Transverse colon (tissue), 4 donors: ENCODE data around the gene RBM20. TPM values are rescaled to one million over a fixed set of nuclear protein-coding genes. Genes with fewer than 3 reads are reported as not detected.

Experiments used
- DNase-seq: peaks from one replicate; pipeline ENCODE4 v3.0.0-alpha.2; 2019
- H3K27ac ChIP-seq, 4 donors: fragments of 200-600 bp; sonication (generic); 2 replicates each; pipeline ENCODE4 v1.5.1; 2016 to 2018; ENCODE audit warnings: inconsistent platforms in 4 of 4
- H3K27me3 ChIP-seq: fragments of 200-600 bp; sonication (generic); 2 replicates; pipeline ENCODE4 v1.5.1; 2017; ENCODE audit warnings: inconsistent platforms
- H3K36me3 ChIP-seq, 4 donors: fragments of 200-600 bp; sonication (generic); 2 replicates each; pipeline ENCODE4 v1.5.1; 2017 to 2019; ENCODE audit warnings: inconsistent platforms in 4 of 4
- H3K4me1 ChIP-seq, 4 donors: fragments of 200-600 bp; sonication (generic); 2 replicates each; pipeline ENCODE4 v1.5.1; 2017 to 2020; ENCODE audit warnings: inconsistent platforms in 4 of 4
- H3K4me3 ChIP-seq, 4 donors: fragments of 200-600 bp; sonication (generic); 1 replicate in 1 of 4; 2 replicates in 3 of 4; pipeline versions ENCODE4 v1.5.1 to v1.6.1; 2017 to 2019; ENCODE audit warnings: inconsistent platforms in 4 of 4
- H3K9me3 ChIP-seq, 2 donors: fragments of 200-600 bp; sonication (generic); 2 replicates each; pipeline ENCODE4 v1.5.1; 2017 to 2019; ENCODE audit warnings: inconsistent platforms in 2 of 2
- CTCF ChIP-seq, 5 experiments: fragments of 200-600 bp in 3 of 5; fragments of 450-650 bp in 2 of 5; sonication (generic) in 3 of 5; IDR thresholded peaks; 1 replicate in 2 of 5; 2 replicates in 3 of 5; pipeline ENCODE4 v1.5.1; 2016 to 2017; ENCODE audit warnings: antibody characterized with exemption in 5 of 5, inconsistent platforms in 3 of 5, mild to moderate bottlenecking in 2 of 5, moderate library complexity in 1 of 5
- EP300 ChIP-seq: sonication (generic); formaldehyde crosslinking; IDR thresholded peaks from one replicate; pipeline ENCODE4 v1.6.1; 2017; ENCODE audit warnings: antibody characterized with exemption, low read depth
- POLR2A ChIP-seq: fragments of 450-650 bp; IDR thresholded peaks from one replicate; pipeline ENCODE4 v1.6.1; 2016; ENCODE audit warnings: antibody characterized with exemption, mild to moderate bottlenecking, moderate library complexity
- POLR2AphosphoS5 ChIP-seq, 3 donors: sonication (generic); formaldehyde crosslinking; IDR thresholded peaks; one replicate each; pipeline ENCODE4 v1.6.1; 2016; ENCODE audit warnings: antibody characterized with exemption in 3 of 3
- WGBS, 2 donors: methylation state at CpG; one replicate each; pipeline ENCODE4 v1.1.5; 2018; ENCODE audit warnings: low coverage in 1 of 2; 5-methylcytosine and 5-hydroxymethylcytosine counted together
- in situ Hi-C, 4 donors: fragments of 200-750 bp; cut with MboI; loops; one replicate each; pipeline versions ENCODE4 v1.15.0 to v1.15.1; 2017; ENCODE audit warnings: low sequenced_read_pairs in 3 of 4, low pct_ligation_motif_present in 1 of 4, low pct_unique_long_range_greater_than_20kb in 1 of 4
- intact Hi-C: fragments of 100-400 bp; cut with DNase I; formaldehyde crosslinking; loops from one replicate; pipeline ENCODE4 v1.15.1; 2023; ENCODE audit warnings: low total_unique reads
- total RNA-seq, 4 donors: library from RNA; depleted of rRNA; stranded (reverse); fragments of >200 nt; gene quantifications; one replicate each; pipeline ENCODE4 v1.1.0, GENCODE V29; 2016

Gene RBM20
- total RNA-seq = 10 to 100 TPM in 1 of 4 donors, 1 to 10 TPM in 3; 1.2 to 10.5 (median 2.9) TPM

- WGBS, 2 donors = 0 to 2% methylated on average over 3 to 69 of the region's 106 CpGs
- Histone ChIP-seq H3K36me3 (no peaks in the 10 kb centered on the region), H3K27ac (peak within 1 kb of the TSS; percentile 6 to 77 (median 66)), H3K4me3 (peak within 1 kb of the TSS; percentile 21 to 60 (median 48)), H3K9me3 (no peaks in the 10 kb centered on the region), H3K27me3 (peaks cover 87% of the 10 kb centered on the region), H3K4me1 (peaks cover 8 to 24% (median 18%) of the 10 kb centered on the region in 4 donors)
- intact Hi-C loops (no loop called here), in situ Hi-C loops (no loop called here)
- DNase-seq = peak; percentile 9
- TF ChIP-seq CTCF (IDR thresholded peaks at IDR 0.05) (no peak), POLR2A (no peak), POLR2AphosphoS5 (IDR thresholded peaks at IDR 0.05) (no peak), EP300 (no peak)
These were observed at the start of gene RBM20 for GRCh38 chr10:110643653-110644597. Gene RBM20, plus strand, starts transcription at chr10:110644336. Its CDS starts 119 bp downstream, at chr10:110644455.

GRCh38 chr10:110597476-110597875 lies 46.7 kb upstream of the RBM20 start:
- no peaks in the 10 kb centered on the region for H3K27me3 ChIP-seq
- 90 to 95% methylated on average over 2 of the region's 2 CpGs for WGBS, 2 donors
- in situ Hi-C loops (loop anchor here in 1 of 4 donors (25.0 kb wide), 1 partner anchor 315 kb away; the partner anchor contains the start of genes BBIP1 and SHOC2), intact Hi-C loops (no loop called here)
- no peak overlapping the region for H3K27ac ChIP-seq
- peaks cover 0 to 57% (median 18%) of the 10 kb centered on the region in 4 donors for H3K36me3 ChIP-seq
- H3K9me3 ChIP-seq = no peaks in the 10 kb centered on the region
- no peaks in the 10 kb centered on the region for H3K4me1 ChIP-seq
- H3K4me3 ChIP-seq = no peak overlapping the region
- no peak for DNase-seq
- no peak for TF ChIP-seq CTCF (IDR thresholded peaks at IDR 0.05)
- no peak for TF ChIP-seq POLR2A
- TF ChIP-seq EP300 = no peak
- no peak for TF ChIP-seq POLR2AphosphoS5 (IDR thresholded peaks at IDR 0.05)

- Histone ChIP-seq H3K4me3 (no peak overlapping the region), H3K27ac (no peak overlapping the region), H3K36me3 (peaks cover 0 to 69% (median 26%) of the 10 kb centered on the region in 4 donors), H3K27me3 (no peaks in the 10 kb centered on the region), H3K4me1 (no peaks in the 10 kb centered on the region), H3K9me3 (no peaks in the 10 kb centered on the region)
- in situ Hi-C loops (loop anchor here (10.0 to 25.0 kb wide), 4 partner anchors 74 to 1537 kb away; partner anchors contain the start of genes BBIP1 (in 1 of the 4) and SHOC2 (in 1 of the 4)), intact Hi-C loops (no loop called here)
- no peak for DNase-seq
- no peak for TF ChIP-seq POLR2A
- TF ChIP-seq CTCF (IDR thresholded peaks at IDR 0.05) = peak; percentile 32 to 46 (median 43)
- 56 to 77% methylated on average over 2 of the region's 2 CpGs for WGBS, 2 donors
These were observed 43.5 kb upstream of the RBM20 start for GRCh38 chr10:110600487-110601101.

GRCh38 chr10:110601581-110601980 lies 42.6 kb upstream of the RBM20 start:
- Histone ChIP-seq H3K27me3 (no peaks in the 10 kb centered on the region), H3K27ac (no peak overlapping the region), H3K4me3 (no peak overlapping the region), H3K36me3 (peaks cover 0 to 70% (median 25%) of the 10 kb centered on the region in 4 donors), H3K9me3 (no peaks in the 10 kb centered on the region), H3K4me1 (no peaks in the 10 kb centered on the region)
- intact Hi-C loops = no loop called here
- WGBS, 2 donors = 79 to 83% methylated on average over 4 of the region's 4 CpGs
- no peak for DNase-seq
- TF ChIP-seq EP300 (no peak), POLR2AphosphoS5 (IDR thresholded peaks at IDR 0.05) (no peak), CTCF (IDR thresholded peaks at IDR 0.05) (no peak), POLR2A (no peak)
- in situ Hi-C loops = loop anchor here (10.0 to 25.0 kb wide), 4 partner anchors 73 to 1536 kb away; partner anchors contain the start of genes BBIP1 (in 1 of the 4) and SHOC2 (in 1 of the 4)
